EH (cell line): ENCODE data around the gene BSN.

Experiments used
- DNase-seq: peaks from one replicate; pipeline ENCODE4 v3.0.0-alpha.2; 2015; ENCODE audit warnings: low read depth

BSN gene

GRCh38 chr3:49629866-49630265 is 75.6 kb downstream of the BSN start:
- DNase-seq: no peak

- DNase-seq: no peak
Observed at GRCh38 chr3:49630784-49631183, 76.5 kb downstream of the BSN start.

GRCh38 chr3:49634736-49635135 is 80.5 kb downstream of the BSN start:
- no peak for DNase-seq

- DNase-seq: no peak
Observed at GRCh38 chr3:49636883-49637609, 82.8 kb downstream of the BSN start.

GRCh38 chr3:49638445-49638844 is 84.2 kb downstream of the BSN start:
- DNase-seq: peak; percentile 73

GRCh38 chr3:49639551-49639950 is 85.3 kb downstream of the BSN start:
- peak; percentile 20 for DNase-seq

- no peak for DNase-seq
Observed at GRCh38 chr3:49641292-49641691, 87.0 kb downstream of the BSN start.

GRCh38 chr3:49641921-49642707 is 87.8 kb downstream of the BSN start:
- DNase-seq: no peak

- DNase-seq: no peak
Observed at GRCh38 chr3:49642708-49643145, 88.5 kb downstream of the BSN start.

GRCh38 chr3:49644684-49645083 is 90.4 kb downstream of the BSN start:
- no peak for DNase-seq

GRCh38 chr3:49646236-49646635 is 92.0 kb downstream of the BSN start:
- DNase-seq: no peak

- no peak for DNase-seq
Observed at GRCh38 chr3:49647741-49648140, 93.5 kb downstream of the BSN start.

- no peak for DNase-seq
Observed at GRCh38 chr3:49648354-49649019, 94.2 kb downstream of the BSN start.

- no peak for DNase-seq
Observed at GRCh38 chr3:49649576-49649975, 95.3 kb downstream of the BSN start.

- no peak for DNase-seq
Observed at GRCh38 chr3:49650177-49650576, 95.9 kb downstream of the BSN start.

GRCh38 chr3:49650637-49651036 is 96.4 kb downstream of the BSN start:
- DNase-seq: no peak

GRCh38 chr3:49652218-49652902 is 98.1 kb downstream of the BSN start:
- no peak for DNase-seq

GRCh38 chr3:49652903-49653415 is 98.7 kb downstream of the BSN start:
- DNase-seq: no peak

- no peak for DNase-seq
Observed at GRCh38 chr3:49653621-49654020, 99.3 kb downstream of the BSN start.

GRCh38 chr3:49654176-49654825 is 100.0 kb downstream of the BSN start:
- no peak for DNase-seq

GRCh38 chr3:49654955-49655556 is 100.8 kb downstream of the BSN start:
- no peak for DNase-seq
